Testis (tissue), 3 donors: ENCODE data around the gene BABAM2. TPM values are rescaled to one million over a fixed set of nuclear protein-coding genes. Genes with fewer than 3 reads are reported as not detected.
A peak's percentile ranks its signal among the peaks of the same experiment; 100 is the strongest.

Source experiments
- DNase-seq: peaks from one replicate; pipeline ENCODE4 v3.0.0-alpha.2; 2019
- H3K27ac ChIP-seq, 2 donors: fragments of 200-600 bp; sonication (generic); one replicate each; pipeline ENCODE4 v1.5.1; 2019
- H3K27me3 ChIP-seq: fragments of 200-600 bp; sonication (generic); one replicate; pipeline ENCODE4 v1.5.1; 2019
- H3K36me3 ChIP-seq: fragments of 200-600 bp; sonication (generic); one replicate; pipeline ENCODE4 v1.5.1; 2017; ENCODE audit warnings: low read depth; ENCODE audit errors: missing control alignments
- H3K4me1 ChIP-seq: fragments of 200-600 bp; sonication (generic); one replicate; pipeline ENCODE4 v1.5.1; 2019
- H3K4me3 ChIP-seq, 2 donors: fragments of 200-600 bp; sonication (generic); one replicate each; pipeline ENCODE4 v1.5.1; 2017 to 2019
- H3K9me3 ChIP-seq: fragments of 200-600 bp; sonication (generic); one replicate; pipeline ENCODE4 v1.5.1; 2017
- CTCF ChIP-seq, 3 experiments: fragments of 450-650 bp in 2 of 3; fragments of 200-600 bp in 1 of 3; sonication (generic) in 1 of 3; IDR thresholded peaks; one replicate each; pipeline ENCODE4 v1.5.1; 2016 to 2019; ENCODE audit warnings: antibody characterized with exemption in 3 of 3, mild to moderate bottlenecking in 2 of 3, moderate library complexity in 1 of 3
- POLR2A ChIP-seq: fragments of 450-650 bp; IDR thresholded peaks from one replicate; pipeline ENCODE4 v1.6.1; 2017; ENCODE audit warnings: antibody characterized with exemption, mild to moderate bottlenecking, moderate library complexity
- WGBS, 2 donors: methylation state at CpG; one replicate each; pipeline ENCODE4 v1.1.5; 2018; 5-methylcytosine and 5-hydroxymethylcytosine counted together
- intact Hi-C: fragments of 100-400 bp; cut with DNase I; formaldehyde crosslinking; loops from one replicate; pipeline ENCODE4 v1.15.1; 2023; ENCODE audit warnings: low total_unique reads
- polyA plus RNA-seq: library from polyadenylated mRNA; stranded (reverse); fragments of 350-450 nt; fragmentation: Illumina TruSeq; extraction: RNeasy Lipid Tissue Mini Kit (QIAGEN cat#74804); gene quantifications from one replicate; pipeline ENCODE4 v1.2.3, GENCODE V29; 2014; ENCODE audit warnings: low read depth, low replicate concordance; ENCODE audit not compliant: insufficient read depth
- total RNA-seq, 2 donors: library from RNA; depleted of rRNA; stranded (reverse); fragments of >200 nt; gene quantifications; one replicate each; pipeline ENCODE4 v1.2.3, GENCODE V29; 2016

Gene BABAM2
- total and polyA plus RNA-seq, 3 donors from 2014 or later = 49.2 to 70.6 (median 59.1) TPM

GRCh38 chr2:28267282-28267681 lies 376.8 kb downstream of the BABAM2 start:
- WGBS, 2 donors = 36 to 43% methylated on average over 1 of the region's 1 CpG
- no peak for DNase-seq
- peak overlapping the region in 1 of 2 donors; percentile 68 for H3K27ac ChIP-seq
- H3K4me1 ChIP-seq = peaks cover 22% of the 10 kb centered on the region
- H3K27me3 ChIP-seq = no peaks in the 10 kb centered on the region
- no peaks in the 10 kb centered on the region for H3K36me3 ChIP-seq
- intact Hi-C loops = no loop called here
- no peak for TF ChIP-seq POLR2A
- TF ChIP-seq CTCF (IDR thresholded peaks at IDR 0.05) = no peak
- no peak overlapping the region for H3K4me3 ChIP-seq
- H3K9me3 ChIP-seq = no peaks in the 10 kb centered on the region

- Histone ChIP-seq H3K27ac (peak overlapping the region; percentile 40 to 68), H3K27me3 (no peaks in the 10 kb centered on the region), H3K4me1 (peaks cover 22% of the 10 kb centered on the region), H3K36me3 (no peaks in the 10 kb centered on the region), H3K4me3 (no peak overlapping the region), H3K9me3 (no peaks in the 10 kb centered on the region)
- no peak for DNase-seq
- 57 to 62% methylated on average over 4 of the region's 4 CpGs for WGBS, 2 donors
- no peak for TF ChIP-seq CTCF (IDR thresholded peaks at IDR 0.05)
- no peak for TF ChIP-seq POLR2A
- intact Hi-C loops = no loop called here
Measured at GRCh38 chr2:28268386-28268785, 377.9 kb downstream of the BABAM2 start.

GRCh38 chr2:28269019-28269784 lies 378.7 kb downstream of the BABAM2 start:
- Histone ChIP-seq H3K9me3 (no peaks in the 10 kb centered on the region), H3K4me1 (peaks cover 22% of the 10 kb centered on the region), H3K36me3 (no peaks in the 10 kb centered on the region), H3K4me3 (no peak overlapping the region), H3K27ac (peak overlapping the region; percentile 68), H3K27me3 (no peaks in the 10 kb centered on the region)
- 39 to 53% methylated on average over 4 of the region's 4 CpGs for WGBS, 2 donors
- TF ChIP-seq POLR2A (no peak), CTCF (IDR thresholded peaks at IDR 0.05) (no peak)
- intact Hi-C loops = no loop called here
- peak; percentile 49 for DNase-seq

GRCh38 chr2:28270456-28271152 lies 380.1 kb downstream of the BABAM2 start:
- intact Hi-C loops = no loop called here
- no peaks in the 10 kb centered on the region for H3K27me3 ChIP-seq
- no peaks in the 10 kb centered on the region for H3K9me3 ChIP-seq
- no peak overlapping the region for H3K4me3 ChIP-seq
- no peak for DNase-seq
- no peaks in the 10 kb centered on the region for H3K36me3 ChIP-seq
- peak overlapping the region; percentile 68 for H3K27ac ChIP-seq
- TF ChIP-seq POLR2A (no peak), CTCF (IDR thresholded peaks at IDR 0.05) (no peak)
- H3K4me1 ChIP-seq = peaks cover 22% of the 10 kb centered on the region
- WGBS, 2 donors = 85 to 87% methylated on average over 6 of the region's 6 CpGs
